ENCODE results near the gene CEND1.

GRCh38 chr11:826836-827145, 36.9 kb upstream of the CEND1 start:
- TF ChIP-seq POLR2A (IDR thresholded peaks at IDR 0.05) (no peak), CTCF (IDR thresholded peaks at IDR 0.05) (no peak), EP300 (IDR thresholded peaks at IDR 0.05) (no peak)

Measured in tibial nerve (tissue), 4 donors.